CD4-positive, CD25-positive, alpha-beta regulatory T cell (primary cell): ENCODE measurements around the gene DPYD. TPM values are rescaled to one million over a fixed set of nuclear protein-coding genes. Genes with fewer than 3 reads are reported as not detected.

ENCODE experiments used
- ATAC-seq, 2 donors: fragments of 150-1000 bp; cut with Tn5 transposase; one replicate each; pipeline ENCODE4 v1.10.0; 2021; ENCODE audit warnings: low read depth in 2 of 2, moderate number of reproducible peaks in 2 of 2, moderate library complexity in 1 of 2
- DNase-seq, 3 donors: peaks; one replicate each; pipeline versions ENCODE4 v3.0.0 to v3.0.0-alpha.2; 2012 to 2022; ENCODE audit warnings: mixed read lengths in 1 of 3
- H3K27ac ChIP-seq: one replicate; pipeline ENCODE4 v1.7.0; 2013; ENCODE audit warnings: mild to moderate bottlenecking, low read length; ENCODE audit not compliant: insufficient read depth, poor library complexity, severe bottlenecking
- H3K27me3 ChIP-seq: one replicate; pipeline ENCODE4 v1.7.0; 2013; ENCODE audit warnings: low read length; ENCODE audit not compliant: control insufficient read depth, insufficient read depth
- H3K36me3 ChIP-seq: one replicate; pipeline ENCODE4 v1.7.0; 2013; ENCODE audit warnings: mild to moderate bottlenecking, low read length, moderate library complexity; ENCODE audit not compliant: control insufficient read depth, insufficient read depth
- H3K4me1 ChIP-seq: 2 replicates; pipeline ENCODE4 v1.7.0; 2013; ENCODE audit warnings: mild to moderate bottlenecking, low read length; ENCODE audit not compliant: insufficient read depth, control insufficient read depth, poor library complexity, severe bottlenecking
- H3K4me3 ChIP-seq: one replicate; pipeline ENCODE4 v1.7.0; 2013; ENCODE audit warnings: low read depth, mild to moderate bottlenecking, low read length, moderate library complexity
- H3K9me3 ChIP-seq, 2 experiments: 1 replicate in 1 of 2; 2 replicates in 1 of 2; pipeline ENCODE4 v1.7.0; 2013; ENCODE audit warnings: low read length in 2 of 2, mild to moderate bottlenecking in 1 of 2, moderate library complexity in 1 of 2; ENCODE audit not compliant: control insufficient read depth in 2 of 2
- H3K27ac Mint-ChIP-seq, 3 donors: one replicate each; pipeline ENCODE4 v1.8.0; 2020 to 2022; ENCODE audit warnings: mild to moderate bottlenecking in 3 of 3, mixed read lengths in 3 of 3, moderate library complexity in 2 of 3
- H3K27me3 Mint-ChIP-seq: one replicate; pipeline ENCODE4 v1.8.0; 2022; ENCODE audit warnings: mild to moderate bottlenecking, mixed read lengths
- H3K36me3 Mint-ChIP-seq: one replicate; pipeline ENCODE4 v1.8.0; 2020; ENCODE audit warnings: mixed read lengths
- H3K4me1 Mint-ChIP-seq, 4 donors: one replicate each; pipeline ENCODE4 v1.8.0; 2020 to 2022; ENCODE audit warnings: mixed read lengths in 4 of 4, mild to moderate bottlenecking in 1 of 4
- H3K4me3 Mint-ChIP-seq, 4 donors: one replicate each; pipeline ENCODE4 v1.8.0; 2020 to 2022; ENCODE audit warnings: mild to moderate bottlenecking in 4 of 4, mixed read lengths in 4 of 4, moderate library complexity in 3 of 4
- H3K9me3 Mint-ChIP-seq, 7 donors: one replicate each; pipeline ENCODE4 v1.8.0; 2020 to 2022; ENCODE audit warnings: mixed read lengths in 7 of 7, mild to moderate bottlenecking in 3 of 7, moderate library complexity in 2 of 7
- polyA plus RNA-seq, 4 donors: library from polyadenylated mRNA; unstranded; fragments of 300-500 nt; fragmentation: Illumina TruSeq; gene quantifications; one replicate each; pipeline ENCODE4 v1.2.3, GENCODE V29; 2021
- total RNA-seq: library from RNA; stranded (reverse); gene quantifications from one replicate; pipeline ENCODE4 v1.2.3, GENCODE V29; 2022

Gene DPYD
- total RNA-seq (87.3 TPM), polyA plus RNA-seq (10 to 100 TPM; 47.6 to 58.3 (median 53.2) TPM)

DNA sequence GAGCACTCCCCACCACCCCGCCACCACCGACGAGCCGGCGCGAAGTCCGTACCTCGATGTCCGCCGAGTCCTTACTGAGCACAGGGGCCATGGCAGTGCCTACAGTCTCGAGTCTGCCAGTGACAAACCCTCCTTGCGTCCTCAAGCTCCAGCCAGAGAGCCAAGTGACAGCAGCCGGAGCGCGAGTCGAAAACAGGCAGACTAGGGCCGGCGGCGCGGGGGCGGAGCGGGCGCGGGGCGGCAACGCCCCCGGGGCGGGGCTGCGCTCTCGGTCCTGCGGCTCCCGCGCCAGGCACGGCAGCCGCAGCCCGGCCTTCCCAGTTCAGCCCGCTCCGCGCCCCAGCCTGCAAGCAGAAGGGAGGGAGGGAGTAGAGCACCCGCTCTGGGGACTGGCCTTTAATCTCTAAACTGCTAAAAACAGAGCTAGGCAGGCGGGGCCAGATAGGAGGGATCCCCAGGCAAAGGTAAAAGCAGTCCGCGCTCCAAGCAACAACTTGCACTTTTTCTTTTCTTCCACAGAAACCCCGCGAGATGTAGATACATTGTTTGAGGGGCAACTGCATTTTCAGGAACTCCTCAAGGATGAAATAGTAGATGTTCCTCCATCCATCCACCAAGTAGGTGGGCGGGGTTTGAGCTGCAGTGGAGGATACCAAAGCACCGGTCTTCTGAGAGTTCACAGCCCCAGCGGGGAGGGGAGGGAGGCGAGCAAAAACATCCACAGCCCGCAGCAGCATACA, at the start of gene DPYD:
Gene DPYD, minus strand, starts transcription at position 203 of the 740 bp plus-strand sequence. Its CDS starts 112 bp downstream, at position 91.
- peak within 1 kb of the TSS; percentile 95 to 98 (median 97) for H3K27ac Mint-ChIP-seq
- no peaks in the 10 kb centered on the region for H3K27me3 Mint-ChIP-seq
- H3K27me3 ChIP-seq, result no peaks in the 10 kb centered on the region
- H3K4me3 Mint-ChIP-seq, result peak within 1 kb of the TSS; percentile 94 to 99 (median 97)
- H3K9me3 Mint-ChIP-seq, result no peaks in the 10 kb centered on the region
- peaks cover 17 to 61% (median 44%) of the 10 kb centered on the region in 4 donors for H3K4me1 Mint-ChIP-seq
- peaks cover 30% of the 10 kb centered on the region for H3K4me1 ChIP-seq
- peak; percentile 89 for ATAC-seq
- H3K36me3 Mint-ChIP-seq, result peaks cover 6% of the 10 kb centered on the region
- no peaks in the 10 kb centered on the region for H3K36me3 ChIP-seq
- H3K27ac ChIP-seq, result peak within 1 kb of the TSS; percentile 88
- H3K9me3 ChIP-seq, result no peaks in the 10 kb centered on the region
- H3K4me3 ChIP-seq, result peak within 1 kb of the TSS; percentile 99
- peak; percentile 77 to 94 (median 84) for DNase-seq

DNA sequence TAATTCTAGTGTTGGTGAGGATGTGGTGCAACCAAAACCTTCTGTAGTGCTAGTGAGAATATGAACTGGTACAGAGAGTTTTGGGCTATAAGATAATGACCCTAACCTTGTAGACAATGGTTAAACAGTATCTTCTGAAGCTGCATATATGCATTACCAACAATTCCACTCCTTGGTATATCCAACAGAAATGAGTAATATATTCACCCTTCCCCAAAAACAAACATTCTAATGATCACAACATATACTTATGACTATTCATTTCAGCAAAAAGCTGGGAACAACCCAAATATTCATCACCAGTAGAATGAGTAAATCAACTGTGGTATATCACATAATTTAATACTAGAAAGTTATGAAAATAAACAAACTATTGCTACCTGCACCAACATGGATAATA, 39.6 kb upstream of the DPYD start:
- no peak overlapping the region for H3K4me3 Mint-ChIP-seq
- DNase-seq (no peak), ATAC-seq (no peak)
- Histone ChIP-seq H3K27me3 (peaks cover 7% of the 10 kb centered on the region), H3K9me3 (no peaks in the 10 kb centered on the region), H3K4me3 (no peak overlapping the region), H3K27ac (no peak overlapping the region), H3K36me3 (no peaks in the 10 kb centered on the region), H3K4me1 (no peaks in the 10 kb centered on the region)
- peaks cover 23% of the 10 kb centered on the region for H3K27me3 Mint-ChIP-seq
- H3K9me3 Mint-ChIP-seq, result peaks cover 0 to 6% (median 0%) of the 10 kb centered on the region in 7 donors
- H3K4me1 Mint-ChIP-seq, result peaks cover 0 to 3% (median 0%) of the 10 kb centered on the region in 4 donors
- no peaks in the 10 kb centered on the region for H3K36me3 Mint-ChIP-seq
- H3K27ac Mint-ChIP-seq, result no peak overlapping the region

- Mint-ChIP-seq H3K27ac (no peak overlapping the region), H3K36me3 (no peaks in the 10 kb centered on the region), H3K27me3 (peaks cover 15% of the 10 kb centered on the region), H3K4me1 (peaks cover 5 to 12% (median 8%) of the 10 kb centered on the region in 4 donors), H3K4me3 (no peak overlapping the region), H3K9me3 (no peaks in the 10 kb centered on the region)
- ATAC-seq (no peak), DNase-seq (no peak)
- Histone ChIP-seq H3K4me3 (no peak overlapping the region), H3K36me3 (no peaks in the 10 kb centered on the region), H3K9me3 (no peaks in the 10 kb centered on the region), H3K27ac (no peak overlapping the region), H3K27me3 (no peaks in the 10 kb centered on the region), H3K4me1 (peaks cover 10% of the 10 kb centered on the region)
Observed at GRCh38 chr1:97947695-97948094, 26.9 kb upstream of the DPYD start.

- peak overlapping the region in 1 of 4 donors; percentile 49 for H3K4me3 Mint-ChIP-seq
Observed at GRCh38 chr1:97943354-97943753, 22.5 kb upstream of the DPYD start.

GRCh38 chr1:97942161-97943123, 21.6 kb upstream of the DPYD start:
- Histone ChIP-seq H3K4me1 (peaks cover 20% of the 10 kb centered on the region), H3K27me3 (peaks cover 2% of the 10 kb centered on the region), H3K27ac (no peak overlapping the region), H3K36me3 (no peaks in the 10 kb centered on the region), H3K9me3 (no peaks in the 10 kb centered on the region), H3K4me3 (peak overlapping the region; percentile 78)
- H3K4me3 Mint-ChIP-seq, result peak overlapping the region; percentile 24 to 58 (median 47)
- peaks cover 10% of the 10 kb centered on the region for H3K27me3 Mint-ChIP-seq
- ATAC-seq (peak in 1 of 2 donors; percentile 39), DNase-seq (peak in 1 of 3 donors; percentile 71)
- H3K9me3 Mint-ChIP-seq, result no peaks in the 10 kb centered on the region
- H3K36me3 Mint-ChIP-seq, result no peaks in the 10 kb centered on the region
- H3K27ac Mint-ChIP-seq, result peak overlapping the region; percentile 7 to 53 (median 29)
- peaks cover 17 to 27% (median 18%) of the 10 kb centered on the region in 4 donors for H3K4me1 Mint-ChIP-seq

More at GRCh38 chr1:97943354-97943753, 22.5 kb upstream of the DPYD start:
- no peaks in the 10 kb centered on the region for H3K36me3 ChIP-seq
- H3K4me1 Mint-ChIP-seq, result peaks cover 17 to 27% (median 18%) of the 10 kb centered on the region in 4 donors
- H3K4me1 ChIP-seq, result peaks cover 20% of the 10 kb centered on the region
- H3K27me3 ChIP-seq, result no peaks in the 10 kb centered on the region
- no peak for DNase-seq
- H3K27me3 Mint-ChIP-seq, result peaks cover 15% of the 10 kb centered on the region
- H3K36me3 Mint-ChIP-seq, result no peaks in the 10 kb centered on the region
- H3K27ac Mint-ChIP-seq, result peak overlapping the region in 2 of 3 donors; percentile 66 to 83
- no peaks in the 10 kb centered on the region for H3K9me3 ChIP-seq
- no peaks in the 10 kb centered on the region for H3K9me3 Mint-ChIP-seq
- peak overlapping the region; percentile 78 for H3K4me3 ChIP-seq
- no peak for ATAC-seq
- H3K27ac ChIP-seq, result no peak overlapping the region

DNA sequence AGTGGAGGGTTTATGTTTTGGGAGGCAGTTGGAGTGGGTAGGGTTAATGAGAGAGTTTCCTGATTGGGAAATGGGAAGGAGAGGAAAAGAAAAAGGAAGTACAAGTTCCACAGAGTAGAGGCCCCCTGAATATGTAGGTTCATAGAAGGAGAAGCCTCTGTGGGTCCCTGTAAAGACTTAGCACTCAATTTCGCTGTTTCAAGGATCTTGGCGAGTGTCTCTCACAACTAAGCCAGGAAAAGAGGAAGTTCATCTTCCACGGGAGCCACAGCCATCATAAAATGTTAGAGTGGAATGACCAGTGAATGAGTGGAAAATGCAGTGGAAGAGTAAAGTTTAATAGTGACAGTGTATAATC, 17.4 kb upstream of the DPYD start:
- H3K36me3 Mint-ChIP-seq, result no peaks in the 10 kb centered on the region
- H3K4me3 Mint-ChIP-seq, result no peak overlapping the region
- H3K4me1 Mint-ChIP-seq, result peaks cover 13 to 27% (median 15%) of the 10 kb centered on the region in 4 donors
- H3K27ac ChIP-seq, result no peak overlapping the region
- H3K27ac Mint-ChIP-seq, result no peak overlapping the region
- H3K36me3 ChIP-seq, result no peaks in the 10 kb centered on the region
- H3K27me3 Mint-ChIP-seq, result peaks cover 29% of the 10 kb centered on the region
- peaks cover 4% of the 10 kb centered on the region for H3K27me3 ChIP-seq
- DNase-seq (no peak), ATAC-seq (no peak)
- H3K9me3 Mint-ChIP-seq, result peaks cover 0 to 1% (median 0%) of the 10 kb centered on the region in 7 donors
- H3K4me3 ChIP-seq, result no peak overlapping the region
- H3K4me1 ChIP-seq, result peaks cover 15% of the 10 kb centered on the region
- H3K9me3 ChIP-seq, result no peaks in the 10 kb centered on the region

DNA sequence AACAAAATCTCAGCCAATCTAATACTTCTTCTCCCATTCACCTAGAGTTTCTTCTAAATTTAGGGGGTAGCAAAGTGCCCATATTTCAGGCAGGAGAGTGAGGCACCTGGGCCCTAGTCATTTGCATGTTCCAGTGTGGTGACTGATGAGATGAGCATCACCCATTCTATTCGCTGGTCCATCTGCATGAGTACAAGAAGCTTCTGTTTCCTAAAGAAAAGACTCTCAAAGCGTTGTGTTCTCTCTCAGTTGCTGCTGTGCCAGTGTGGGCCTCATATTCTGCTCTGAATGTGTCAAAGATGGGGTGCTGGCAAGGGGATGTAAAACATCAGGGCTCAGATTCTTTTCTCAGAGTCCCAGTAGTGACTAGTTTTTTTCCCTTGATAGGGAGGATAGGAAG, 16.1 kb upstream of the DPYD start:
- Mint-ChIP-seq H3K4me1 (peaks cover under 1 to 15% (median 7%) of the 10 kb centered on the region in 4 donors), H3K27me3 (peaks cover 29% of the 10 kb centered on the region), H3K27ac (no peak overlapping the region), H3K36me3 (no peaks in the 10 kb centered on the region), H3K9me3 (peaks cover 0 to 1% (median 0%) of the 10 kb centered on the region in 7 donors), H3K4me3 (no peak overlapping the region)
- H3K4me3 ChIP-seq, result no peak overlapping the region
- no peaks in the 10 kb centered on the region for H3K36me3 ChIP-seq
- H3K27ac ChIP-seq, result no peak overlapping the region
- H3K9me3 ChIP-seq, result no peaks in the 10 kb centered on the region
- no peak for ATAC-seq
- no peak for DNase-seq
- H3K27me3 ChIP-seq, result peaks cover 4% of the 10 kb centered on the region
- peaks cover 3% of the 10 kb centered on the region for H3K4me1 ChIP-seq
